CD4-positive, alpha-beta memory T cell (primary cell): ENCODE data around the gene MRPL10. TPM values are rescaled to one million over a fixed set of nuclear protein-coding genes. Genes with fewer than 3 reads are reported as not detected.

Experiments
- CTCF ChIA-PET: fragments of 350-600 bp; sonication (Branson Sonifier 250); formaldehyde crosslinking; loops from one replicate; lab custom pipeline; 2021; ENCODE audit warnings: inconsistent platforms; ENCODE audit not compliant: partially characterized antibody; lab: Charles Lee
- POLR2A ChIA-PET: fragments of 350-600 bp; sonication (Branson Sonifier 250); formaldehyde crosslinking; loops from one replicate; lab custom pipeline; 2021; ENCODE audit not compliant: partially characterized antibody; lab: Charles Lee
- DNase-seq, 5 donors: peaks; one replicate each; pipeline versions ENCODE4 v3.0.0 to v3.0.0-alpha.2; 2020 to 2022; ENCODE audit warnings: mixed read lengths in 1 of 5
- H3K27ac ChIP-seq: one replicate; pipeline ENCODE4 v1.7.0; 2013; ENCODE audit warnings: low read depth, low read length
- H3K27me3 ChIP-seq: 2 replicates; pipeline ENCODE4 v1.7.0; 2013; ENCODE audit warnings: mild to moderate bottlenecking, low read length, moderate library complexity; ENCODE audit not compliant: insufficient read depth
- H3K36me3 ChIP-seq: 2 replicates; pipeline ENCODE4 v1.7.0; 2013; ENCODE audit warnings: mild to moderate bottlenecking, low read length, moderate library complexity; ENCODE audit not compliant: insufficient read depth
- H3K4me1 ChIP-seq: 2 replicates; pipeline ENCODE4 v1.7.0; 2013; ENCODE audit warnings: mild to moderate bottlenecking, low read length, moderate library complexity; ENCODE audit not compliant: insufficient read depth
- H3K4me3 ChIP-seq, 2 donors: one replicate each; pipeline ENCODE4 v1.7.0; 2013; ENCODE audit warnings: low read length in 2 of 2, mild to moderate bottlenecking in 1 of 2
- H3K9me3 ChIP-seq, 2 donors: one replicate each; pipeline ENCODE4 v1.7.0; 2013; ENCODE audit warnings: low read length in 2 of 2, control low read depth in 1 of 2; ENCODE audit not compliant: control insufficient read depth in 1 of 2
- H3K27ac Mint-ChIP-seq, 7 donors: one replicate each; pipeline ENCODE4 v1.8.0; 2020 to 2021; ENCODE audit warnings: mixed read lengths in 7 of 7, mild to moderate bottlenecking in 6 of 7, inconsistent platforms in 3 of 7, moderate library complexity in 3 of 7
- H3K27me3 Mint-ChIP-seq, 2 donors: one replicate each; pipeline ENCODE4 v1.8.0; 2020 to 2021; ENCODE audit warnings: mixed read lengths in 2 of 2
- H3K36me3 Mint-ChIP-seq, 2 donors: one replicate each; pipeline ENCODE4 v1.8.0; 2020 to 2021; ENCODE audit warnings: mixed read lengths in 2 of 2, inconsistent platforms in 1 of 2, mild to moderate bottlenecking in 1 of 2
- H3K4me1 Mint-ChIP-seq, 4 donors: one replicate each; pipeline ENCODE4 v1.8.0; 2020 to 2021; ENCODE audit warnings: mixed read lengths in 4 of 4, mild to moderate bottlenecking in 1 of 4
- H3K4me3 Mint-ChIP-seq, 8 donors: one replicate each; pipeline ENCODE4 v1.8.0; 2020 to 2021; ENCODE audit warnings: mixed read lengths in 8 of 8, mild to moderate bottlenecking in 7 of 8, moderate library complexity in 6 of 8, inconsistent platforms in 3 of 8
- H3K9me3 Mint-ChIP-seq, 8 donors: one replicate each; pipeline ENCODE4 v1.8.0; 2020 to 2021; ENCODE audit warnings: mixed read lengths in 8 of 8, mild to moderate bottlenecking in 5 of 8, inconsistent platforms in 3 of 8, moderate library complexity in 1 of 8
- intact Hi-C: fragments of 100-400 bp; cut with micrococcal nuclease; formaldehyde crosslinking; loops from one replicate; pipeline ENCODE4 v1.15.1; 2023
- polyA plus RNA-seq, 2 donors: library from polyadenylated mRNA; unstranded; fragments of 300-500 nt; fragmentation: Illumina TruSeq; gene quantifications; one replicate each; pipeline ENCODE4 v1.2.3, GENCODE V29; 2021
- total RNA-seq, 2 experiments: library from RNA; stranded (reverse); gene quantifications; one replicate each; pipeline ENCODE4 v1.2.3, GENCODE V29; 2021

MRPL10 gene
- total and polyA plus RNA-seq, 4 experiments from 2014 or later, result 39.6 to 69.6 (median 43.6) TPM

- Mint-ChIP-seq H3K9me3 (no peaks in the 10 kb centered on the region), H3K27me3 (peaks cover 27 to 52% of the 10 kb centered on the region in 2 donors), H3K36me3 (no peaks in the 10 kb centered on the region), H3K27ac (no peak overlapping the region), H3K4me1 (peaks cover 0 to 6% (median 4%) of the 10 kb centered on the region in 4 donors), H3K4me3 (no peak overlapping the region)
- Histone ChIP-seq H3K27me3 (peaks cover 11% of the 10 kb centered on the region), H3K27ac (no peak overlapping the region), H3K4me1 (peaks cover 6% of the 10 kb centered on the region), H3K36me3 (no peaks in the 10 kb centered on the region), H3K9me3 (no peaks in the 10 kb centered on the region), H3K4me3 (no peak overlapping the region)
- ChIA-PET POLR2A (no interaction called here), CTCF (interaction anchor here (1.0 to 2.2 kb wide), 2 partner anchors 27 to 32 kb away, joined by 3 to 6 read pairs; no protein-coding TSS in a partner anchor)
- intact Hi-C loops, result no loop called here
- no peak for DNase-seq
Measured at GRCh38 chr17:47857551-47858455, 26.5 kb upstream of the MRPL10 start.

DNA sequence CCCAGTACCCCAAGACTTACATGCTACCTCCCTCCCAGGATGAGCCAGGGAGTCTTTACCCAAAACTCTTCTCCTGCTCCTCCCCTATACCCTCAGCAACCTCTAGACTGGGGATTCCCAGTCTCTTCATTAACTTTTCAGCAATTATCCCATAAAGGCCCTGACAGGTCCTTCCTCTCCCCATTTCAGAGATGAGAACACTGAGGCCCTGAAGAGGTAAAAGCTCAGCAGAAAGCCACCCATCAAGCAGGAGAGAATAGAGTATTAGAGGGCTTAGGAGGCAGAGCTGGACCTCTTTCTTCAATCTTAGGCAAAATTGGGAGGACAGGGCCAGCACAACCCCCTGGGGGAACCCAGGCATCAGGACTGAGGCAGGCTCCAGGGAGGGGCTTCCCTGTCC, 25.5 kb upstream of the MRPL10 start:
- Histone ChIP-seq H3K27me3 (peaks cover 21% of the 10 kb centered on the region), H3K4me3 (no peak overlapping the region), H3K9me3 (no peaks in the 10 kb centered on the region), H3K27ac (no peak overlapping the region), H3K36me3 (no peaks in the 10 kb centered on the region), H3K4me1 (peaks cover 11% of the 10 kb centered on the region)
- CTCF ChIA-PET, result interaction anchor here (1.0 to 3.2 kb wide), 4 partner anchors 15 to 33 kb away, joined by 3 to 24 read pairs (median 10); partner anchors contain the start of gene SCRN2
- Mint-ChIP-seq H3K36me3 (no peaks in the 10 kb centered on the region), H3K27ac (no peak overlapping the region), H3K4me3 (no peak overlapping the region), H3K4me1 (peaks cover 6 to 9% (median 8%) of the 10 kb centered on the region in 4 donors), H3K27me3 (peaks cover 34 to 60% of the 10 kb centered on the region in 2 donors), H3K9me3 (no peaks in the 10 kb centered on the region)
- DNase-seq, result no peak
- POLR2A ChIA-PET, result no interaction called here
- intact Hi-C loops, result no loop called here

DNA sequence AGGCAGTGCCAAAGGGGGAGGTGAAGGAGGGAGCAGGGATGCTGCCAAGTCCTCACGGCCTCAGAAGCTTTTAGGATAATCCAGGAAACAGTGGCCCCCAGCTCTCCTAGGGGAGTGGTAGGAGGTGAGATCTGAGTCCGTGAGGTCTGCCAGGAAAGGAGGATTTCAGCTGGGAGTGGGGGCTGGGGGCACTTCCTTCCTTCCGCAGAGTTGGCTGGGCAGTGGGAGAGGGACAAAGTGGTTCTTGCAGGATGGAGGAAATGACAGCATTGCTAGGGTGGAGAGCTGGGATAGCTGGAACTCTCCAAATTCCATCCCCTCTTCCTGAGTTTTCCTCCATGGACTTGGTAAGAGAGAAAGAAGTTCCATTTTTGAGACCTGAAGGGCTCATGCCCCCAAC, 24.4 kb upstream of the MRPL10 start:
- POLR2A ChIA-PET, result no interaction called here
- Histone ChIP-seq H3K9me3 (no peaks in the 10 kb centered on the region), H3K36me3 (no peaks in the 10 kb centered on the region), H3K27ac (no peak overlapping the region), H3K27me3 (peaks cover 22% of the 10 kb centered on the region), H3K4me3 (no peak overlapping the region), H3K4me1 (peaks cover 19% of the 10 kb centered on the region)
- no peak overlapping the region for H3K4me3 Mint-ChIP-seq
- H3K4me1 Mint-ChIP-seq, result peaks cover 6 to 12% (median 9%) of the 10 kb centered on the region in 4 donors
- CTCF ChIA-PET, result interaction anchor here (1.3 to 3.2 kb wide), 3 partner anchors 10 to 34 kb away, joined by 3 to 24 read pairs (median 14); partner anchors contain the start of gene SCRN2
- intact Hi-C loops, result no loop called here
- no peak for DNase-seq
- H3K9me3 Mint-ChIP-seq, result no peaks in the 10 kb centered on the region
- H3K36me3 Mint-ChIP-seq, result no peaks in the 10 kb centered on the region
- no peak overlapping the region for H3K27ac Mint-ChIP-seq
- H3K27me3 Mint-ChIP-seq, result peaks cover 34 to 64% of the 10 kb centered on the region in 2 donors

GRCh38 chr17:47853616-47854015, 22.3 kb upstream of the MRPL10 start:
- POLR2A ChIA-PET, result interaction anchor here (1.7 kb wide), 1 partner anchor 9 kb away, joined by 4 read pairs; no protein-coding TSS in a partner anchor
- Histone ChIP-seq H3K4me3 (no peak overlapping the region), H3K27me3 (peaks cover 42% of the 10 kb centered on the region), H3K27ac (no peak overlapping the region), H3K36me3 (no peaks in the 10 kb centered on the region), H3K4me1 (peaks cover 29% of the 10 kb centered on the region), H3K9me3 (no peaks in the 10 kb centered on the region)
- intact Hi-C loops, result no loop called here
- Mint-ChIP-seq H3K27me3 (peaks cover 48 to 73% of the 10 kb centered on the region in 2 donors), H3K4me1 (peaks cover 13 to 27% (median 17%) of the 10 kb centered on the region in 4 donors), H3K9me3 (no peaks in the 10 kb centered on the region), H3K27ac (no peak overlapping the region), H3K4me3 (no peak overlapping the region), H3K36me3 (no peaks in the 10 kb centered on the region)
- no peak for DNase-seq
- CTCF ChIA-PET, result interaction anchor here (3.2 to 20.5 kb wide), 2 partner anchors 12 to 34 kb away, joined by 24 to 562 read pairs; partner anchors contain the start of genes SCRN2 and SP2

- H3K27me3 ChIP-seq, result peaks cover 48% of the 10 kb centered on the region
- DNase-seq, result no peak
- no peaks in the 10 kb centered on the region for H3K9me3 Mint-ChIP-seq
Measured at GRCh38 chr17:47852113-47852949, 21.0 kb upstream of the MRPL10 start.

GRCh38 chr17:47851764-47852112, 20.4 kb upstream of the MRPL10 start:
- Histone ChIP-seq H3K27me3 (peaks cover 54% of the 10 kb centered on the region), H3K9me3 (no peaks in the 10 kb centered on the region), H3K4me1 (peaks cover 37% of the 10 kb centered on the region), H3K4me3 (no peak overlapping the region), H3K36me3 (no peaks in the 10 kb centered on the region), H3K27ac (no peak overlapping the region)
- H3K36me3 Mint-ChIP-seq, result no peaks in the 10 kb centered on the region
- POLR2A ChIA-PET, result interaction anchor here (0.9 to 18.7 kb wide), 4 partner anchors 9 to 41 kb away, joined by 3 to 271 read pairs (median 4); partner anchors contain the start of gene SP2
- CTCF ChIA-PET, result interaction anchor here (1.9 to 20.5 kb wide), 2 partner anchors 9 to 36 kb away, joined by 12 to 562 read pairs; partner anchors contain the start of gene SP2
- peaks cover 13 to 34% (median 18%) of the 10 kb centered on the region in 4 donors for H3K4me1 Mint-ChIP-seq
- H3K27me3 Mint-ChIP-seq, result peaks cover 54 to 73% of the 10 kb centered on the region in 2 donors
- intact Hi-C loops, result no loop called here
- no peaks in the 10 kb centered on the region for H3K9me3 Mint-ChIP-seq
- DNase-seq, result no peak
- peak overlapping the region in 2 of 7 donors; percentile 21 to 56 for H3K27ac Mint-ChIP-seq
- peak overlapping the region in 5 of 8 donors; percentile 19 to 59 (median 58) for H3K4me3 Mint-ChIP-seq

More at GRCh38 chr17:47852113-47852949, 21.0 kb upstream of the MRPL10 start:
- Histone ChIP-seq H3K9me3 (no peaks in the 10 kb centered on the region), H3K4me3 (no peak overlapping the region), H3K36me3 (no peaks in the 10 kb centered on the region), H3K4me1 (peaks cover 32% of the 10 kb centered on the region), H3K27ac (no peak overlapping the region)
- Mint-ChIP-seq H3K27ac (peak overlapping the region in 1 of 7 donors; percentile 56), H3K4me3 (peak overlapping the region; percentile 4 to 60 (median 48)), H3K4me1 (peaks cover 13 to 28% (median 17%) of the 10 kb centered on the region in 4 donors), H3K36me3 (no peaks in the 10 kb centered on the region), H3K27me3 (peaks cover 49 to 72% of the 10 kb centered on the region in 2 donors)
- CTCF ChIA-PET, result interaction anchor here (0.8 to 20.5 kb wide), 3 partner anchors 9 to 35 kb away, joined by 4 to 562 read pairs (median 12); partner anchors contain the start of genes SCRN2 and SP2
- POLR2A ChIA-PET, result interaction anchor here (0.9 to 18.7 kb wide), 3 partner anchors 10 to 40 kb away, joined by 4 to 271 read pairs (median 5); partner anchors contain the start of gene SP2
- intact Hi-C loops, result no loop called here
